Esophagus (tissue), 2 donors: Measurements from ENCODE around the gene LYPLA2. TPM values are rescaled to one million over a fixed set of nuclear protein-coding genes. Genes with fewer than 3 reads are reported as not detected.
"Not testable (repeated sequence)": the region's sequence is repeated elsewhere in the genome, so short reads cannot be mapped to it uniquely, and the experiment has no call there.

Experiments
- H3K27ac ChIP-seq, 2 donors: one replicate each; pipeline ENCODE4 v1.5.1; 2013; ENCODE audit warnings: low read depth in 2 of 2, mild to moderate bottlenecking in 2 of 2, inconsistent platforms in 1 of 2, low read length in 1 of 2, moderate library complexity in 1 of 2
- H3K27me3 ChIP-seq, 2 donors: one replicate each; pipeline ENCODE4 v1.6.1; 2013; ENCODE audit warnings: low read length in 2 of 2, control low read depth in 1 of 2, mild to moderate bottlenecking in 1 of 2; ENCODE audit not compliant: insufficient read depth in 2 of 2, control insufficient read depth in 1 of 2
- H3K36me3 ChIP-seq, 2 donors: one replicate each; pipeline ENCODE4 v1.6.1; 2013; ENCODE audit warnings: low read length in 1 of 2; ENCODE audit not compliant: control insufficient read depth in 2 of 2, insufficient read depth in 2 of 2
- H3K4me1 ChIP-seq, 2 donors: one replicate each; pipeline ENCODE4 v1.6.1; 2013; ENCODE audit warnings: low read length in 1 of 2; ENCODE audit not compliant: control insufficient read depth in 2 of 2, insufficient read depth in 2 of 2
- H3K4me3 ChIP-seq, 2 donors: one replicate each; pipeline ENCODE4 v1.5.1; 2013; ENCODE audit warnings: low read length in 2 of 2, mild to moderate bottlenecking in 2 of 2, low read depth in 1 of 2, moderate library complexity in 1 of 2
- H3K9me3 ChIP-seq, 2 donors: one replicate each; pipeline ENCODE4 v1.6.1; 2013; ENCODE audit warnings: mild to moderate bottlenecking in 2 of 2, low read depth in 1 of 2, low read length in 1 of 2, moderate library complexity in 1 of 2; ENCODE audit not compliant: control insufficient read depth in 2 of 2, insufficient read depth in 1 of 2
- whole genome bisulfite sequencing, 2 donors: extraction: QIAGEN DNeasy Blood & Tissue Kit; methylation state at CpG; one replicate each; pipeline ENCODE4 v1.1.7; 2013; 5-methylcytosine and 5-hydroxymethylcytosine counted together
- polyA plus RNA-seq, 2 donors: library from polyadenylated mRNA; stranded (reverse); fragments of 200-250 nt; gene quantifications; one replicate each; pipeline ENCODE4 v1.2.3, GENCODE V29; 2013
- donor health status: healthy with polysubstance abuse.
- donor health status: Bipolar disorder and iron deficiency.

The LYPLA2 gene
- polyA plus RNA-seq, 2 donors: 44.4 to 63.7 TPM

DNA sequence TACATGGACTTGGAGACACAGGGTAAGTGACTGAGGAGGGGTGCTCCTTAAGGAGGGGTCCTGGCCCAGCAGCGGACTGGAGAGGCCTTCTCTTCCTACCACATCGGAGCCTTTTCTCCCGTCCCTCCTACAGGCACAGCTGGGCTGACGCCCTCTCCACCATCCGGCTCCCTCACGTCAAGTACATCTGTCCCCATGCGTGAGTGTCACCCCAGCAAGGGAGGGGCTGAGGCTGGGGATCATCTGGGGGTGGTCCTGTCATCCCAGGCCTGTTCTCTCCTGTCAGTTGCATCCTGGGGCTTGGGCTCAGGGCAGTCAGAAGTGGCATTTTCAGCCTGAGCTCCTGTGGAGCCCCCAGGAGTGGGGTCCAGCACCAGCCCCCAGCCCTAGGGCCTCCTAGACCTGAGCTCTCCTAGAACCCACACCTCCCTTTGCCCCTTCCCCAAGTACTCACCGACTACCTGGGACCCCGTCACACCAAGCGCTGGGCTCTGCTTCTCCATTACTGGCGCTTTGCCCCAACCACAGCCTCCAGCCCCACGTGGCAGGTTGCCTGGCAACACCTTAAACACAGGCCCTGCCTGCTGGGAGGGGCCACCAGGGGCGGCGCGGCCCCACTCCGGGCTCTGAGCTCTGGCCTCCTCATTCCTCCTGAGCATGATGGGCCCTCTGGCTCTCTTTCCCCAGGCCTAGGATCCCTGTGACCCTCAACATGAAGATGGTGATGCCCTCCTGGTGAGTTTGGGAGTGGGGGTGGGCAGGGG is 2.3 kb downstream of the LYPLA2 start:
- H3K27ac ChIP-seq: no peak overlapping the region
- H3K36me3 ChIP-seq: peaks cover 11 to 31% of the 10 kb centered on the region in 2 donors
- no peaks in the 10 kb centered on the region for H3K27me3 ChIP-seq
- H3K4me1 ChIP-seq: peaks cover 7 to 21% of the 10 kb centered on the region in 2 donors
- H3K9me3 ChIP-seq: no peaks in the 10 kb centered on the region
- H3K4me3 ChIP-seq: no peak overlapping the region
- 52% methylated on average over 16 of the region's 16 CpGs for WGBS, 2 donors

GRCh38 chr1:23793861-23794731 is 3.2 kb downstream of the LYPLA2 start:
- 69 to 74% methylated on average over 18 to 21 of the region's 21 CpGs for WGBS, 2 donors
- Histone ChIP-seq H3K4me3 (no peak overlapping the region), H3K4me1 (peaks cover 7 to 21% of the 10 kb centered on the region in 2 donors)

GRCh38 chr1:23794732-23795182 is 3.8 kb downstream of the LYPLA2 start:
- Histone ChIP-seq H3K4me1 (peaks cover 7 to 26% of the 10 kb centered on the region in 2 donors), H3K36me3 (peaks cover 11 to 31% of the 10 kb centered on the region in 2 donors)
- H3K9me3 ChIP-seq, H3K27ac ChIP-seq, H3K27me3 ChIP-seq, H3K4me3 ChIP-seq: not testable (repeated sequence)
- WGBS, 2 donors: 75 to 82% methylated on average over 9 of the region's 9 CpGs

More at GRCh38 chr1:23793861-23794731, 3.2 kb downstream of the LYPLA2 start:
- H3K27ac ChIP-seq: no peak overlapping the region
- no peaks in the 10 kb centered on the region for H3K27me3 ChIP-seq
- peaks cover 11 to 31% of the 10 kb centered on the region in 2 donors for H3K36me3 ChIP-seq
- no peaks in the 10 kb centered on the region for H3K9me3 ChIP-seq

DNA sequence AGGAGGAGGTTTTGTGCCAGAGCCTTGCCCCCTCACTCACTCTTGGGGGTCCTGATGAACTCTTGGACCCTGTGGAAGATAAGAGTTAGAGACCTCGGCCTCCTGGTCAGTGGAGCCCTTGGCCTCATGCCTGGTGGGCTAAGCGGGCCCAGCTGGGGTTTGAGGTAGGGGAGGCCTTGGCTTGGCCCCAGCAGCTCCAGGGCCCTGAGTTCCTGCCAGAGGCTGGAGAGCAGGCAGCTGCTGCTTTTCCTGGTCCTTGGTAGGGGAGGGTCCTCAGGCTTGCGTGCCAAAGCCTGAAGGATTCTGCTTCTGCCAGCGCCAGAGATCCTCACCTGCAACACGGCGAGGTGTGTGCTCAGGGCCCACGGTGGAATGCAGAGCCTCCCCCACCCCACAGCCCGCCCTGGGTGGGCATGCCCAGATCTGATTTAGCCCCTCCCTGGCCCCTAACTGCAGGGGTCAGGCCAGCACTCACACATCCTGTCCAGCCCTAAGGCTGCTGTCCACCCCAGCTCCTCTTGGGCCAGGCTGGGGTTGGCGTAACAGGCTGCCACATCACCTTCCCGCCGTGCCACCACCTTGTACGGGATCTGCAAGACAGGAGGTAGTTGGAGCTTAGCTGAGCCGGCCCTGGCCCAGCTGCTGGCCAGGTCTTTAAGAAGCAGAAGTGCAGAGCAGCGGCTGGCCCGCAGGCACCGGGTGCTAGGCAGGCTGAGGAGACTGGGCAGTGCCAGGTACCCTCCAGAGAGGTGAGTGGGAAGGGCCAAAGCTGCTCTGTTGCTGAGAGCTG is 4.9 kb downstream of the LYPLA2 start:
- H3K27ac ChIP-seq: no peak overlapping the region

DNA sequence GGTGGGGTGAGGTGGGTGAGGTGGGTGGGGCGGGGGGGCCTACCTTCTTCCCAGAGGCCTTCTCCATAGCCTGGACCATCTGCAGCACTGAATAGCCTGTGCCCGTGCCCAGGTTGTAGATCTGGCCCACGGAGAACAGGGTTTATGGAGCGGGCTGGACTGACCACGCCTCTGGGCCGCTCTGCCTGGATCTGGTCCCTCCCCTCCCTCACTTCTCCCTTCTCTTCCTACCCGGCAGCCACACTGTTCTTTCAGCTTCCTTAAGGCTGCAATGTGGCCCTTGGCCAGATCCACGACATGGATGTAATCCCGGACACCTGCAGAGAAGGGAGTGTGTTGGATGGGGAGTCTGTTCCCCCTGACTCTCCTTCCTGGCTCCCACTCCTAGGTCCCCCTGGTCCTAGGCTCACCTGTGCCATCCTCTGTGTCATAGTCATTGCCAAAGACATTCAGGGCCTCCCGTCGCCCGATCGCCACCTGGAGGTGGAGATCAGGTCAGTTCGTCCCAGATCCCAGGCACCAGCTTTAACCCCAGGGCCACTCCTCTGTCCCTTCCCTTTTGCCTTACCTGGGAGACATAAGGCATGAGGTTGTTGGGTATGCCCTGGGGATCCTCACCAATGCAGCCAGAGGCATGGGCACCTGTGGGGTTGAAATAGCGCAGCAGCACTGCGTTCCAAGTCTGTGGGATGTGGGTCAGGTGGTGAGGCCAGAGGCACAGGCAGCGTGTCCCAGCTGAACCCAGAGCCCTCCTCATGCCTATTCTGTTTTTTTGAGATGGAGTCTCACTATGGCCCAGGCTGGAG is 5.7 kb downstream of the LYPLA2 start:
- no peak overlapping the region for H3K4me3 ChIP-seq
- WGBS, 2 donors: 65 to 67% methylated on average over 17 of the region's 17 CpGs
- H3K36me3 ChIP-seq: peaks cover 11 to 31% of the 10 kb centered on the region in 2 donors
- H3K27me3 ChIP-seq: no peaks in the 10 kb centered on the region
- peak overlapping the region in 1 of 2 donors; percentile 3 for H3K27ac ChIP-seq
- no peaks in the 10 kb centered on the region for H3K9me3 ChIP-seq
- peaks cover 7 to 29% of the 10 kb centered on the region in 2 donors for H3K4me1 ChIP-seq

More for the DNA sequence above, 4.9 kb downstream of the LYPLA2 start:
- H3K4me3 ChIP-seq: no peak overlapping the region
- no peaks in the 10 kb centered on the region for H3K27me3 ChIP-seq
- peaks cover 11 to 31% of the 10 kb centered on the region in 2 donors for H3K36me3 ChIP-seq
- WGBS, 2 donors: 68 to 78% methylated on average over 15 to 16 of the region's 16 CpGs
- no peaks in the 10 kb centered on the region for H3K9me3 ChIP-seq
- peaks cover 7 to 28% of the 10 kb centered on the region in 2 donors for H3K4me1 ChIP-seq

DNA sequence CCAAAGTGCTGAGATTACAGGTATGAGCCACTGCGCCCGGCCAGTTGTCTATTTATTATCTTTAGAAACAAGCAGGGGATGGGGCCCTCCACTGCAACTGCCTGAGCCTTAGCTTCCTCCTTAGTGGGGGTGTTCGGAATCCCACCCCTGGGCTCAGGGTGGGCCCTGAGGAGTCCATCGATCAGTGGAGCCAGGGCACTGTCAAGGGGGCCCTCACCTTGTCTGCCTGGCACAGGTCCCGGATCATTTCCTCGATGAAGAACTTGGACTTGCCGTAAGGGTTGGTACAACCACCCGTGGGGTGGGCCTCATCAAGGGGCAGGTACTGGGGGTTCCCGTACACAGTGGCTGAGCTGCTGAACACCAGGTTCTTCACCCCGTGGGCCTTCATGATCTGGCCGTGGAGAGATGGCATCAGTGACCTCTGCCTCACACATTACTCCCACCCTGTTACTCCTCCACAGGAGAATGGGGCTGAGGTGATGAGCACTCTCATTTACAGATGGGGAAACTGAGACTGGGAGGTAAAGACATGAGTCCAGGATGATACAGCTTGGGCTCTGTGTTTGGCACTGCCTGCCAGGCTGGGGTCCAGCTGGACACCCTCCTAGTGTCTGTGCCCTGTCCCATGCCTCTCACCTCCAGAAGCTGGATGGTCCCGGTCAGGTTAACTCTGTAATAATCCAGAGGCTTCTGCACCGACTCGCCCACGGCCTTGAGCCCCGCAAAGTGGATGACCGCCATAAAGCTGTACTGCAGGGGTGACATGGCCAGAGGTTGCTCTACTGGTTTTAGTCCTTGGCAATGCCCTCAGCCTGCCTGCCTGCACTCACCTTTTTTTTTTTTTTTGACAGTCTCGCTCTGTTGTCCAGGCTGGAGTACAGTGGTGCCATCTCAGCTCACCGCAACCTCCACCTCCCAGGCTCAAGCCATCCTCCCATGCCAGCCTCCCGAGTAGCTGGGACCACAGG is 6.8 kb downstream of the LYPLA2 start:
- 75 to 76% methylated on average over 20 of the region's 20 CpGs for WGBS, 2 donors
- Histone ChIP-seq H3K36me3 (peaks cover 11 to 31% of the 10 kb centered on the region in 2 donors), H3K27ac (peak overlapping the region in 1 of 2 donors; percentile 21), H3K9me3 (no peaks in the 10 kb centered on the region), H3K4me3 (peak overlapping the region in 1 of 2 donors; percentile 65), H3K4me1 (peaks cover 0 to 22% of the 10 kb centered on the region in 2 donors), H3K27me3 (no peaks in the 10 kb centered on the region)

- WGBS, 2 donors: 70 to 77% methylated on average over 11 to 12 of the region's 12 CpGs
- Histone ChIP-seq H3K4me3 (peak overlapping the region; percentile 65 to 72), H3K9me3 (no peaks in the 10 kb centered on the region)
These were observed 7.8 kb downstream of the LYPLA2 start for GRCh38 chr1:23798662-23799142.

DNA sequence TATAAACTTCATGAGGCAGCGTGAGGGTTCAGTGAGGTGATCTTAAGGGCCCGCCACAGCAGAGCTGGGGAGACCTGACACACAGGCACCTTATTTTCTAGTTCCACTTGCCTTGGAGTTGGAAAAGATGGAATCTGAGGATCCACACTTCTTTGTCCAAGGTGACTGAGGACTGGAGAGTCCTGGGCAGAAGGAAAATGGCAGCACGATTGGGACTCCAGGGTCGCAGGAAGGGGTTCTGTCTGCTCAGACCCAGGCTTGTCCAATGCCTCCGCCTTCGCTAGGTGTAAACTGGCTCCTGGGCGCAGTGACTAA is 8.3 kb downstream of the LYPLA2 start:
- 44 to 47% methylated on average over 7 of the region's 7 CpGs for WGBS, 2 donors
- Histone ChIP-seq H3K27me3 (no peaks in the 10 kb centered on the region), H3K36me3 (peaks cover 11 to 28% of the 10 kb centered on the region in 2 donors), H3K9me3 (no peaks in the 10 kb centered on the region), H3K4me3 (peak overlapping the region; percentile 65 to 72), H3K27ac (peak overlapping the region; percentile 88 to 93), H3K4me1 (peaks cover 0 to 15% of the 10 kb centered on the region in 2 donors)

More at GRCh38 chr1:23798662-23799142, 7.8 kb downstream of the LYPLA2 start:
- peaks cover 0 to 15% of the 10 kb centered on the region in 2 donors for H3K4me1 ChIP-seq
- H3K27ac ChIP-seq: peak overlapping the region; percentile 88 to 93
- H3K36me3 ChIP-seq: peaks cover 11 to 28% of the 10 kb centered on the region in 2 donors
- H3K27me3 ChIP-seq: no peaks in the 10 kb centered on the region
